HAP-1 (cell line): ENCODE data around the gene MLLT10.

Experiments
- DNase-seq, 2 experiments: peaks; one replicate each; pipeline ENCODE4 v3.0.0-alpha.2; 2016 to 2020; ENCODE audit warnings: low spot score in 2 of 2
- H3K27me3 ChIP-seq: fragments of 250-450 bp; sonication (Bioruptor Pico); 2 replicates; pipeline ENCODE4 v1.5.1; 2020; ENCODE audit warnings: low read depth, mild to moderate bottlenecking, moderate library complexity
- H3K36me3 ChIP-seq: fragments of 250-450 bp; sonication (Bioruptor Pico); replicated peaks from 2 replicates; pipeline ENCODE4 v1.5.1; 2020; ENCODE audit warnings: mild to moderate bottlenecking
- H3K4me1 ChIP-seq: fragments of 250-450 bp; sonication (Bioruptor Pico); 2 replicates; pipeline ENCODE4 v1.5.1; 2020; ENCODE audit warnings: mild to moderate bottlenecking
- H3K4me3 ChIP-seq: fragments of 250-450 bp; sonication (Bioruptor Pico); 2 replicates; pipeline ENCODE4 v1.5.1; 2020; ENCODE audit warnings: mild to moderate bottlenecking, moderate library complexity
- H3K9me3 ChIP-seq: fragments of 250-450 bp; sonication (Bioruptor Pico); 2 replicates; pipeline ENCODE4 v1.5.1; 2020; ENCODE audit warnings: mild to moderate bottlenecking, moderate library complexity
- in situ Hi-C: fragments of 300-500 bp; cut with MboI; formaldehyde crosslinking; loops from 3 replicates; pipeline ENCODE4 v1.14.3; 2020; ENCODE audit warnings: low sequenced_read_pairs, inconsistent platforms, mixed read lengths

MLLT10 gene

DNA sequence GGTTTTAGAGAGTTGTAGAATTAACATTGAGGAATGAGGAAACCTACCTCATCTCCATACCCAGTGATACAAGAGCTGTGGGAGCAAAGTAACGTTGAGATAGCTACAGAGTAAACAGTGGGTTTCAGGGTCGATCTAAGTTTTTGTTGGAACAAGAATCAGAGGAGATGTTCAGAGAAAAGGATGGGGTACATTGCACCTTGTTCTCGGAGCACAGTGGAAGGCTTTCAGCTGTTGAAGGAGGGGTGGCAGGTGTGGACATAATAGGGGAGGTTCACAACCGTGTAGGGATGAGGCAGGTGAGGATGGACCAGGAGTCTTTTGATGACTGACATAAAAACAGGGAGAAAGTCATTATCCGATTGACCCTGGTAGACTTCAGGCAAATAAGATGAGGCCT is 121.7 kb downstream of the MLLT10 start:
- Histone ChIP-seq H3K9me3 (no peaks in the 10 kb centered on the region), H3K4me3 (no peak overlapping the region), H3K4me1 (no peaks in the 10 kb centered on the region), H3K36me3 (peaks cover 2% of the 10 kb centered on the region; the same call in 1 of the 2 replicates), H3K27me3 (no peaks in the 10 kb centered on the region)
- DNase-seq: no peak
- in situ Hi-C loops: no loop called here

DNA sequence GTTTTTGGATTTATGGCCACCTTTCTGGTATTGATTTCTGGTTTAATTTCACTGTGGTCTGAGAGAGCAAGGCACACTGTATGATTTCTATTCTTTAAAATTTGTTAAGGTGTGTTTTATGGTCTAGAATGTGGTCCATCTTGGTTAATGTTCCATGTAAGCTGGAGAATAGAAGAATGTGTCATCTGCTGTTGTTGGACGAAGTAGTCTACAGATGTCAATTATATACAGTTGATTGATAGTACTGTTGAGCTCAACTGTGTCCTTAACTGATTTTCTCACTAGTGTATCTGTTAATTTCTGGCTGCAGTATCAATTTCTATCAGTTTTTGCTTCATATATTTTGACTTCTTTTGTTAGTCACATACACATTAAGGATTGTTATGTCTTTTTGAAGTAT is 127.1 kb downstream of the MLLT10 start:
- Histone ChIP-seq H3K27me3 (no peaks in the 10 kb centered on the region), H3K9me3 (no peaks in the 10 kb centered on the region), H3K4me3 (no peak overlapping the region), H3K36me3 (no peaks in the 10 kb centered on the region), H3K4me1 (no peaks in the 10 kb centered on the region)
- no peak for DNase-seq
- in situ Hi-C loops: no loop called here

DNA sequence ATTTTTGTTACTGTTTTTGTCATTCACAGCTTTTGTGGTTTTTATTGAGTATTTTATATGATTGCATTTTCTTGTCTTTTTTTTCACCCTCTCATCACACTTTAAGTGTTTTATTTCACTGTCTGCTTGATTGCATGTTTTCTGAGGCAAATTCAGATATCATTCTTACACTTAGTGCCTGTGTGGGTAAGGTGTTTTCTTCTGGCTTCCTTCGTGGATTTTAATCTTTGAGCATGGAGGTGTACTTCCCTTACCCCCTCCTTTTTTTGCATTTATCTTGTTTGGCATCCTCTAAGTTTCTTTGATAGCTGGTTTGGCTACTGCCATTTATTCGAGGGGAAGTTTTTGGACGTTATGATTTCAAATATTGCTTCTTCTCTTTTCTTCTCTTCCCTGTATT is 127.9 kb downstream of the MLLT10 start:
- Histone ChIP-seq H3K27me3 (no peaks in the 10 kb centered on the region), H3K36me3 (no peaks in the 10 kb centered on the region), H3K9me3 (no peaks in the 10 kb centered on the region), H3K4me1 (peaks cover 3% of the 10 kb centered on the region), H3K4me3 (no peak overlapping the region)
- in situ Hi-C loops: no loop called here
- no peak for DNase-seq

DNA sequence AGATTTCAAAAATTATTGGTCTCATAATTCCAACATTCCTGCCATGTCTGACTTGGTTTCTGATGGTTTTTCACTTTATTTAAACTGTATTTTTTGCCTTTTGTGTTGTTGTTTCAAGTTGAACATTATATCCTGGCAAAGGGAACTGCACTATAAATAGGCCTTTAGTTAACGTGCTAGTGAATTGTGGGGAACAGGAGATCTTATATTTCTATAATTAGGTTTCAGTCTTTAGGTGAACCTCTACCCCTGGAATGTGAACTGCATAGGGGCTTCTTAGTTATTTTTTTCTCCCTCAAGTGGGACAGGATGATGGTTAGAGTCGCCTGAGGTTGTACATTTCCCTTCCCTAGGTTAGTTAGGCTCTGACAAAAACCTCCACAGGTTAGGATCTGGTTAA is 128.6 kb downstream of the MLLT10 start:
- H3K4me1 ChIP-seq: peaks cover 8% of the 10 kb centered on the region
- H3K4me3 ChIP-seq: no peak overlapping the region
- H3K9me3 ChIP-seq: no peaks in the 10 kb centered on the region
- in situ Hi-C loops: no loop called here
- H3K27me3 ChIP-seq: no peaks in the 10 kb centered on the region
- H3K36me3 ChIP-seq: no peaks in the 10 kb centered on the region
- no peak for DNase-seq

DNA sequence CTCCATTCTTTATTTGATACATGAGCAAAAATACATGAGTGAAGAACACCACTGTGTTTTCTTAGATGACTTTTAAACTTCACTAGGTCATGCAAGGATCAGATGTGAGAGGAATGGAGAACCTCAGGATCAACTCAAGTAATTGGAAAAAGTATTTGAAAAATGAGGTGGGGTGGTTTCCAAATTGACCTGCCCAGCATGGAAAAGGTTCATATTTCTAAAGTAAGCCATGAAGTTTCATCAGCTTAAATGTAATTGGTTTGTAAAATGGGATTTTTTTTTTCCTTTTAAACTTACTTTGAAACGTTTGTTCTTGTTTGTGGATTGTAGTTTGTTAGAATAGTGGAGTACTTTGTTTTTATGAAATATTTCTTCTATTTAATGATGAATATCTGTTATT is 134.8 kb downstream of the MLLT10 start:
- DNase-seq: no peak
- no peaks in the 10 kb centered on the region for H3K27me3 ChIP-seq
- in situ Hi-C loops: no loop called here
- H3K4me1 ChIP-seq: peaks cover 13% of the 10 kb centered on the region
- H3K9me3 ChIP-seq: no peaks in the 10 kb centered on the region
- no peaks in the 10 kb centered on the region; the same call in 1 of the 2 replicates for H3K36me3 ChIP-seq
- H3K4me3 ChIP-seq: no peak overlapping the region

DNA sequence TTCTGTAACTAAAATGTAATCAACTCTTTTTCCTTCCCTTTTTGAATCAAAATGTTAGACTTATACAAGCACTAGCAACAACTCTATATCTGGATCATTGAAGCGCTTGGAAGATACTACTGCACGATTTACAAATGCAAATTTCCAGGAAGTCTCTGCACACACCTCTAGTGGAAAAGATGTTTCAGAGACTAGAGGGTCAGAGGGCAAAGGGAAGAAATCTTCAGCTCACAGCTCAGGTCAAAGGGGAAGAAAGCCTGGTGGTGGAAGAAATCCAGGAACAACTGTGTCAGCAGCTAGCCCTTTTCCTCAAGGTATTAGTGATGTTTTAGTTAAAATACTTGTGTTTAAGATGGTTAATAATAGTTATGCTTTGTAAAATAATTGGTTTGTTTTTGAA is 136.4 kb downstream of the MLLT10 start:
- Histone ChIP-seq H3K27me3 (no peaks in the 10 kb centered on the region), H3K4me1 (peaks cover 13% of the 10 kb centered on the region), H3K9me3 (no peaks in the 10 kb centered on the region), H3K4me3 (no peak overlapping the region), H3K36me3 (no peaks in the 10 kb centered on the region; the same call in 1 of the 2 replicates)
- DNase-seq: no peak
- in situ Hi-C loops: no loop called here

DNA sequence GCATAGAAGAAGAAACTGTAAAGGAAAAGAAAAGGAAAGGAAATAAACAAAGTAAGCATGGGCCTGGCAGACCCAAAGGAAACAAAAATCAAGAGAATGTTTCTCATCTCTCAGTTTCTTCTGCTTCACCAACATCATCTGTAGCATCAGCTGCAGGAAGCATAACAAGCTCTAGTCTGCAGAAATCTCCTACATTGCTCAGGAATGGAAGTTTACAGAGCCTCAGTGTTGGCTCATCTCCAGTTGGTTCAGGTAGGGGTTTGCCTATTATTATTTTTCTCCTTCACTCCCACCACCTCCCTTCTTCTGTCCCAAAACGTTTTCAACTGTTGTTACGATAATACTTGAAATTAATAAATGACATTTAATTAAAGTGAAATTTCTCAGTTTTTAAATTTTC is 139.6 kb downstream of the MLLT10 start:
- Histone ChIP-seq H3K9me3 (no peaks in the 10 kb centered on the region), H3K36me3 (peaks cover 3% of the 10 kb centered on the region), H3K4me3 (no peak overlapping the region), H3K4me1 (no peaks in the 10 kb centered on the region), H3K27me3 (no peaks in the 10 kb centered on the region)
- in situ Hi-C loops: no loop called here
- DNase-seq: no peak

DNA sequence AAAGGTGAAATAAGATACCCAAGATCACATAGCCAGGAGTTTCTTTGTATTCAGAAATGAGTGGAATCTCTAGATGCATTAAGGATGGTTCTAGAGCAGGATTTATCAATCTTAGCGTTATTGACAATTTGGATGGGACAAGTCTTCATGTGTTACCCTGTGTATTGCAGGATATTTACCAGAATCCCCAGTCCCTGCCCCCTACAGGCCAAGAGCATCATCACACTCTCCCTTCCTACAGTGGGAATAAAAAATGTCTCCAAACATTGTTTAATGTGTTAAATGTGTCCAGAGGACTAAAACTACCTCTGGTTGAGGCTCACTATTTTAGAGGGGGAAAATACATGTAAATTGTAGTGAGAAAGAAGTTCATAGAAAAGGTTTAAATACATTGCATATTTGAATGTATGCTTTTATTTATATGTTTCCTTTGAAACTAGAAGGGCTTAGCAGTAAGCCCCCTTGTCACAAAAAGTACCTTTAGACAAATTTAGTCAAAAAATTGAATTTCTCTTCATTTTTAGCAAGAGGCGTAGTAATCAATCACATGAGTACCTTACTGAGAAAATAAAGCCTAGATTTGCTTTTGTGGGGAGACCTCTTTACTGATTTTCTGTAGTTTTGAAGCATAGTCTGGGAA is 141.2 kb downstream of the MLLT10 start:
- Histone ChIP-seq H3K4me3 (no peak overlapping the region), H3K36me3 (peaks cover 3% of the 10 kb centered on the region), H3K4me1 (no peaks in the 10 kb centered on the region), H3K9me3 (no peaks in the 10 kb centered on the region), H3K27me3 (no peaks in the 10 kb centered on the region)
- in situ Hi-C loops: no loop called here
- peak; percentile 55 to 66 for DNase-seq

DNA sequence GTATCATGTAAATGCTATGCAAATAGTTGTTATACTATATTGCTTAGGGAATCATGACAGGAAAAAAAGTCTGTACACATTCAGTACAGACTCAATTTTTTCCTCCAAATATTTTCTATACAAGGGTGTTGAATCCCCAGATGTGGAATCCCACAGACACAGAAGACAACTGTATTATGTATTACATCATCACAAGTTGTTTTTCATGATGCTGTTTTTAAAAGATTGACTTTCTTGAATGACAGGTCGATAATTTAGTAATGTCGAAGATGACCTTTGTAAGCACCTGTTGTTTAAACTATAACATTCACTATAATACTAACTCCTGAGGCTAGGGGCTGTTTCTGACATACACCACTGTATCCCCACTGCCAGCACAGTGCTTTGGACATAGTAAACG is 143.5 kb downstream of the MLLT10 start:
- no peak for DNase-seq
- Histone ChIP-seq H3K4me1 (no peaks in the 10 kb centered on the region), H3K27me3 (no peaks in the 10 kb centered on the region), H3K4me3 (no peak overlapping the region), H3K9me3 (no peaks in the 10 kb centered on the region), H3K36me3 (peaks cover 3% of the 10 kb centered on the region)
- in situ Hi-C loops: no loop called here

DNA sequence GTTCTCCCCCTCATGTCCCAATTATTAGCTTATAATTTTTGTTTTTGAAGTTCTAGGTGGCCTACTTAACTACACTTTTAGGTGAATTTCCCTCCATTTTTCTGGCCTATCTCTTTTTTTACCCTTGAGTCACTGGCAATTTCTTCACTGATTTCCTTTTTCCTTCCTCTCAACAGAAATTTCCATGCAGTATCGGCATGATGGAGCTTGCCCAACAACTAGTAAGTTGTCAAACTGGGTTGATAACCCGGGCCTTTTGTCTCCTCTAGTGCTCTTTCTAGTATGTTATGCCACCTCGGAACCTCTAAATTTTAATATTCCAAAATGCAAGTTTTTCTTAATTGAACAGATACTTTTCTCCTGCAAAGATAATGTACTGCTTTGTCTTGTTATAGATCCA is 147.1 kb downstream of the MLLT10 start:
- H3K27me3 ChIP-seq: no peaks in the 10 kb centered on the region
- DNase-seq: no peak
- H3K9me3 ChIP-seq: no peaks in the 10 kb centered on the region
- in situ Hi-C loops: no loop called here
- no peak overlapping the region for H3K4me3 ChIP-seq
- H3K36me3 ChIP-seq: no peaks in the 10 kb centered on the region; the same call in 1 of the 2 replicates
- H3K4me1 ChIP-seq: no peaks in the 10 kb centered on the region

DNA sequence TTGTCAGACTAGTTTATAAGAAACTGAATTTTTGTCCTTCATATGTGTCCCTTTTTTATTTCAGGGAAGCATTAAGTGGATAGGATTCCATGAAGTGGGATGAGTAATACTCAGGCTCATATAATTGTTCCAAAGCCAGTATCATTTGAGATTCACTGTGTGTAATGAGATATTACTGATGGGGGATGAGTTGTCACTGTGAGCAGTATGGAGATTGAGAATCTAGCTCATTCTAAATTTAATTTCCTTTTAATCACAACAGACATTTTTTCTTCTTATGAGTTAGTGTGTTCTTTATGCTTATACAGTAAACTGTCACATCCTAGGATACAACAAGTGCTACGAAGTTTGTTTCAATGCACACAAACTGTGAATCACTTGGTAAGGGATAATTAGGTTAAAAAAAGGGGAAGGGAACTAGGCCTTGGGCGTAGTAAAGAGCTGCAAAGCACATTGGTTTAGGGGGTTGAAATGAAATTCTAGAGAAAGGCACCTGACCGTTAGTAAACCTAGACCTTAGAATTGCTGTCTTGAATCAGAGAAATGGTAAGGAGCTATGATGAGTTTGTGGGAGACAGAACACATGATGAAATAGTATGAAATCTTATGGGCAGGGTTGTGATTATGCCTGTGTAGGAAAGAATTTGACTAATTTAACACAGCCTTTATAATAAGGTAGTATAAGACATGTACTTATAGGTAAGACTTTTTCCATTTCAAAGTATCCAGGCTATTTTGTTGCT is 153.4 kb downstream of the MLLT10 start:
- Histone ChIP-seq H3K36me3 (0 out of 2 replicates have a peak, but pooled peaks cover 3% of the 10 kb centered on the region), H3K4me3 (no peak overlapping the region), H3K27me3 (no peaks in the 10 kb centered on the region), H3K9me3 (no peaks in the 10 kb centered on the region), H3K4me1 (peaks cover 3% of the 10 kb centered on the region)
- DNase-seq: no peak
- in situ Hi-C loops: no loop called here

DNA sequence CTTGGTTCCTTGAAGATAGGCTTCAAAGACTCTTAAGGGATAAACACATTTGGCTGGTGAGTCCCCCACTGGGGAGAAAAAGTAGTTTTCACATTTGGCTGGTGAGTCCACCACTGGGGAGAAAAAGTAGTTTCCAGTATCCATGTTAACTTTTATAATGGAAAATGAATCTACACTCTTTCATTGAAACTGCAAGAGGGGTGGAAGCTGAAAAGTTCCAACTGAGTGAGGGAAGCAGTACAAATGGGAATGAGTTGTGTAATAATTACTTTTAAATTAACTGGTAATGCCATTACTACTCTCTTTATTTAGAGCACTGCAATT is 153.9 kb downstream of the MLLT10 start:
- H3K4me3 ChIP-seq: no peak overlapping the region
- in situ Hi-C loops: no loop called here
- H3K9me3 ChIP-seq: no peaks in the 10 kb centered on the region
- peaks cover 3% of the 10 kb centered on the region for H3K4me1 ChIP-seq
- H3K27me3 ChIP-seq: no peaks in the 10 kb centered on the region
- no peak for DNase-seq
- 0 out of 2 replicates have a peak, but pooled peaks cover 3% of the 10 kb centered on the region for H3K36me3 ChIP-seq

DNA sequence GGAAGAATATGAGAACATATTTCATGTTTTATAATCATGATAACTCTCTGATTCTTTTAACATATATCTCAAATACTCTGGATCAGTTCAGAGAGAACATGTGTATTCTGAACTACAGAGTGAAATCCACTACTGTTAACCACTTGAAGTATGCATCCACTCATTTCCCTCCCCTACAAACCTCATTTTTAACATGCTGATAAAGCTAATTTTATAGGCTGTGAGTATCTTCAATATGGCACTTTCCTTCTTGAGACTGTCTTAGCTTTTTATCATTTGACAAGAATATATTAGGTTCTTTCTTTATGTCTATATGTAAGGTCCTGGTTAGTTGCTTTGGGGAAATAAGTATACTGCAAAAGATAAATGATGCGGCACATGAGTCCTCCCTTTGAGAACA is 154.8 kb downstream of the MLLT10 start:
- Histone ChIP-seq H3K36me3 (0 out of 2 replicates have a peak, but pooled peaks cover 3% of the 10 kb centered on the region), H3K9me3 (no peaks in the 10 kb centered on the region), H3K27me3 (no peaks in the 10 kb centered on the region), H3K4me1 (peaks cover 7% of the 10 kb centered on the region), H3K4me3 (no peak overlapping the region)
- no peak for DNase-seq
- in situ Hi-C loops: no loop called here

DNA sequence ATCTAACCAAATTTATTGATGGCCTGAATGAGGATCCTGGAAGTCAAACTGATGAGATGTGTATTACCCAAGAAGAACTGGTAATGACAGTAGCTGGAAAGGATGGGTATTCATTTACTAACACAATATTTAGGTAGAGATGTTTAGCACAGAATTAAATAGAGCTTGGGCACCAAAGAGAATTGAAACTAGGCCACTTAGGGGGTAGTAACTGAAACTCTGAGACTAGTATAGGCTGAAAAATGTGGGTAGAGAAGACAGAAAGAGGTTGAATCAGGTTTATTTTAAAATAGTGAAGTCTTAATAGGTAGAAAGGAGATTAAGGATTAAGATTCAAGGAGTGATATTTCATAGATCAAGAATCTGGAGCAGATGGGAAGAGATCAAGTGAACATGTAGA is 155.8 kb downstream of the MLLT10 start:
- in situ Hi-C loops: no loop called here
- Histone ChIP-seq H3K4me1 (peaks cover 7% of the 10 kb centered on the region), H3K36me3 (0 out of 2 replicates have a peak, but pooled peaks cover 3% of the 10 kb centered on the region), H3K9me3 (no peaks in the 10 kb centered on the region), H3K27me3 (no peaks in the 10 kb centered on the region), H3K4me3 (no peak overlapping the region)
- no peak for DNase-seq
